K562 (cell line): Measurements from ENCODE around the gene HSPB1. TPM values are rescaled to one million over a fixed set of nuclear protein-coding genes. Genes with fewer than 3 reads are reported as not detected.

Experiments
- CCAR2 ChIP-seq: fragments of 200-400 bp; formaldehyde crosslinking; IDR thresholded peaks from 2 replicates; pipeline ENCODE4 v1.6.1; 2017; ENCODE audit warnings: mild to moderate bottlenecking, low read depth, low read length
- CCNT2 ChIP-seq: IDR thresholded peaks from 2 replicates; pipeline ENCODE4 v1.6.1; 2011; ENCODE audit warnings: borderline replicate concordance, low read depth, mild to moderate bottlenecking, moderate library complexity, mixed read lengths, low read length; ENCODE audit not compliant: insufficient read length; ENCODE audit errors: extremely low read depth
- DACH1 ChIP-seq: fragments of 450-650 bp; IDR thresholded peaks from 2 replicates; pipeline ENCODE4 v1.6.1; 2018; ENCODE audit not compliant: partially characterized antibody
- ETV5 ChIP-seq: sonication (generic); formaldehyde crosslinking; IDR thresholded peaks from 2 replicates; pipeline ENCODE4 v1.4.0; 2020; ENCODE audit warnings: low read depth, mild to moderate bottlenecking, missing genetic modification reagents
- HNRNPH1 ChIP-seq: fragments of 200-400 bp; formaldehyde crosslinking; optimal IDR thresholded peaks from 2 replicates; pipeline ENCODE3; 2017; ENCODE audit warnings: low read depth, mild to moderate bottlenecking, low read length, moderate library complexity
- MAZ ChIP-seq, 2 experiments: fragments of 450-650 bp in 1 of 2; sonication (generic) in 1 of 2; formaldehyde crosslinking; IDR thresholded peaks in 1 of 2; conservative IDR thresholded peaks in 1 of 2; 2 replicates each; pipeline versions ENCODE4 v1.4.0 to v1.5.0; 2020; ENCODE audit warnings: mild to moderate bottlenecking in 1 of 2, missing genetic modification reagents in 1 of 2
- MYBL2 ChIP-seq, 2 experiments: fragments of 450-650 bp in 1 of 2; sonication (generic) in 1 of 2; formaldehyde crosslinking in 1 of 2; IDR thresholded peaks; 2 replicates each; pipeline versions ENCODE4 v1.6.1 to v1.8.1; 2017 to 2022; ENCODE audit warnings: borderline replicate concordance in 1 of 2, inconsistent platforms in 1 of 2, low read depth in 1 of 2, mild to moderate bottlenecking in 1 of 2, missing genetic modification reagents in 1 of 2, moderate library complexity in 1 of 2
- NCOA6 ChIP-seq: fragments of 450-650 bp; IDR thresholded peaks from 2 replicates; pipeline ENCODE4 v1.6.1; 2017; ENCODE audit warnings: mild to moderate bottlenecking
- OTX1 ChIP-seq: fragments of 450-650 bp; formaldehyde crosslinking; IDR thresholded peaks from 2 replicates; pipeline ENCODE4 v1.4.0; 2022; ENCODE audit warnings: mild to moderate bottlenecking
- RBFOX2 ChIP-seq: fragments of 200-400 bp; formaldehyde crosslinking; IDR thresholded peaks from 2 replicates; pipeline ENCODE4 v1.6.1; 2017; ENCODE audit warnings: low read depth, mild to moderate bottlenecking, low read length, moderate library complexity
- SETDB1 ChIP-seq: IDR thresholded peaks from one replicate; pipeline ENCODE4 v1.6.1; 2012; ENCODE audit warnings: low read length, control low read depth, inconsistent platforms
- SIN3A ChIP-seq, 2 experiments: fragments of 150-350 bp in 1 of 2; IDR thresholded peaks; 2 replicates each; pipeline ENCODE4 v1.6.1; 2011 to 2016; ENCODE audit warnings: borderline replicate concordance in 2 of 2, low read depth in 2 of 2, low read length in 2 of 2, mild to moderate bottlenecking in 2 of 2, moderate library complexity in 2 of 2; ENCODE audit not compliant: control insufficient read depth in 1 of 2
- SPI1 ChIP-seq: IDR thresholded peaks from 2 replicates; pipeline ENCODE4 v1.6.1; 2011; ENCODE audit warnings: low read depth, low read length, control low read depth, borderline replicate concordance
- SRF ChIP-seq, 2 experiments: fragments of 250-450, 450-650 bp in 1 of 2; sonication (Bioruptor Pico) in 1 of 2; sonication (generic) in 1 of 2; formaldehyde crosslinking; IDR thresholded peaks; 2 replicates each; pipeline versions ENCODE4 v1.5.0 to v1.5.1; 2020 to 2022; ENCODE audit warnings: mild to moderate bottlenecking in 1 of 2, missing genetic modification reagents in 1 of 2
- STAG1 ChIP-seq: sonication (generic); formaldehyde crosslinking; IDR thresholded peaks from 2 replicates; pipeline ENCODE4 v1.5.0; 2020; ENCODE audit warnings: missing genetic modification reagents, borderline replicate concordance
- ZC3H4 ChIP-seq: sonication (generic); formaldehyde crosslinking; IDR thresholded peaks from 2 replicates; pipeline ENCODE4 v1.9.0; 2021; ENCODE audit warnings: missing genetic modification reagents, borderline replicate concordance
- ZFP1 ChIP-seq: fragments of 450-650 bp; formaldehyde crosslinking; IDR thresholded peaks from 2 replicates; pipeline ENCODE4 v1.4.0; 2020; ENCODE audit warnings: mild to moderate bottlenecking, mixed read lengths
- ZNF24 ChIP-seq: fragments of 450-650 bp; IDR thresholded peaks from 2 replicates; pipeline ENCODE4 v1.6.1; 2016
- ZNF274 ChIP-seq: IDR thresholded peaks from 2 replicates; pipeline ENCODE4 v1.6.1; 2011; ENCODE audit warnings: low read depth, mild to moderate bottlenecking, low read length, moderate library complexity, borderline replicate concordance
- polyA plus RNA-seq, 8 experiments: library from polyadenylated mRNA; depleted of rRNA in 4 of 8; stranded (reverse) in 5 of 8; unstranded in 3 of 8; fragments of >200 nt; fragmentation: Nextera tagmentation in 2 of 8; fragmentation: Illumina TruSeq in 1 of 8; extraction: Ambion mirVana in 2 of 8; extraction: Trizol in 1 of 8; gene quantifications; 2 replicates each; pipeline versions ENCODE4 v1.2.1 to v1.2.3, GENCODE V29; 2011 to 2014; ENCODE audit warnings: inconsistent platforms in 1 of 8, missing spikeins in 1 of 8
- total RNA-seq, 7 experiments: library from RNA; depleted of rRNA in 6 of 7; stranded (reverse); fragments of >200 nt in 6 of 7; fragmentation: Illumina TruSeq in 2 of 7; extraction: Trizol in 2 of 7; gene quantifications; 2 replicates each; pipeline versions ENCODE4 v1.2.1 to v1.2.3, GENCODE V29; 2011 to 2021; ENCODE audit warnings: low replicate concordance in 1 of 7
- TF ChIP-seq, protein P1 (sequence below), 3 experiments: fragments of 200-800 bp in 1 of 3; sonication (Bioruptor generic) in 1 of 3; sonication (generic) in 1 of 3; formaldehyde crosslinking in 1 of 3; IDR thresholded peaks; 2 replicates each; pipeline versions ENCODE4 v1.6.1 to v1.8.0; 2016 to 2022; ENCODE audit warnings: mild to moderate bottlenecking in 2 of 3, missing compliant biosample characterization in 2 of 3, missing genetic modification characterization in 2 of 3, missing genetic modification reagents in 1 of 3
- TF ChIP-seq, protein P2 (sequence below): sonication (generic); formaldehyde crosslinking; IDR thresholded peaks from 2 replicates; pipeline ENCODE4 v1.8.0; 2022; ENCODE audit warnings: mild to moderate bottlenecking, missing genetic modification reagents
- TF ChIP-seq, protein P3 (sequence below): fragments of 450-650 bp; formaldehyde crosslinking; IDR thresholded peaks from 2 replicates; pipeline ENCODE4 v1.4.0; 2020; ENCODE audit warnings: mild to moderate bottlenecking, moderate library complexity
- TF ChIP-seq, protein P4 (sequence below): fragments of 450-650 bp; formaldehyde crosslinking; conservative IDR thresholded peaks from 2 replicates; pipeline ENCODE4 v1.4.0; 2022; ENCODE audit warnings: mild to moderate bottlenecking, missing genetic modification characterization

The HSPB1 gene
- total and polyA plus RNA-seq, 9 of the 15 experiments (the other 6 are each of a cell fraction or from before 2014, with no cell fraction given), result 27.1 to 522 (median 138) TPM

DNA sequence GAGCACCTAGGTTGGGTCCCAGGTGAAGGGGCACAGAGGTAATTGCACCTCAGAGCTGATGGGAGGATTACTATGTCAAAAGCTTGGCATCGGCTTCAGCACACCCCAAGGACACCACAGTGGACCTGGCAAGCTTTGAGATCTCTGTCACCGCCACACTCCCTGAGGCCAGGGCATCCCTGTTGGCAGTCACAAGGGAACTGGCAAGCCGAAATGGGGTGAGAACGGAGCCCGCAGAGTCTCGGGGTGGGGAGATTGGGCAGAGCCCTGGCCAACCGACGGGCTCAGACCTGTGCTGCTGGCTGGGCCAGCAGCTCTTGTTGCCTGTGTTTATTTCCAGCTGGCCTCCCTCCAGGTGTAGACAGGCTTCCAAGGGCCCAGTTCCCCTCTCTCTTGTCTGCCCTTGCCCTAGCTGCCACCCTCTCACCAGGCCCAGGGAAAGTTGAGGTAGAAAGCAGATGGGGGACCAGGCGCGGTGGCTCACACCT lies 2.5 kb downstream of the HSPB1 start (continued):
- TF ChIP-seq MAZ (CRISPR knock-in tag; conservative IDR thresholded peaks at IDR 0.05 in 1 of 2, IDR thresholded peaks at IDR 0.05 in 1 of 2) (peak in 1 of 2 experiments; percentile 31; a peak in 1 of 4 replicates), HNRNPH1 (no peak), ZNF24 (no peak), OTX1 (CRISPR knock-in tag) (no peak), SETDB1 (no peak), ZFP1 (CRISPR knock-in tag) (no peak), CCNT2 (peak; percentile 49), ZNF274 (no peak), ETV5 (CRISPR knock-in tag) (no peak), SIN3A (IDR thresholded peaks at IDR 0.05; ENCODE audit: borderline replicate concordance in 2 of 2, control insufficient read depth in 1 of 2, low read depth in 2 of 2, low read length in 2 of 2) (0 out of 4 replicates have a peak, but pooled peaks of 1 of the 2 experiments have one; percentile 2), RBFOX2 (0 out of 2 replicates have a peak, but pooled peaks have one; percentile 19), CCAR2 (no peak), ZC3H4 (CRISPR knock-in tag) (peak; percentile 55; the same call in 1 of the 2 replicates), MYBL2 (IDR thresholded peaks at IDR 0.05; ENCODE audit: low read depth) (no peak), MYBL2 (CRISPR knock-in tag; IDR thresholded peaks at IDR 0.05; ENCODE audit: borderline replicate concordance) (no peak), STAG1 (no peak), SPI1 (no peak), SRF (CRISPR knock-in tag; IDR thresholded peaks at IDR 0.05) (no peak), DACH1 (no peak), NCOA6 (no peak)
- TF ChIP-seq, protein P1, sequence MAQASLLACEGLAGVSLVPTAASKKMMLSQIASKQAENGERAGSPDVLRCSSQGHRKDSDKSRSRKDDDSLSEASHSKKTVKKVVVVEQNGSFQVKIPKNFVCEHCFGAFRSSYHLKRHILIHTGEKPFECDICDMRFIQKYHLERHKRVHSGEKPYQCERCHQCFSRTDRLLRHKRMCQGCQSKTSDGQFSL (CRISPR knock-in tag; IDR thresholded peaks at IDR 0.05), result no peak
- TF ChIP-seq, protein P1 (tag; IDR thresholded peaks at IDR 0.05), result no peak
- TF ChIP-seq, protein P2, sequence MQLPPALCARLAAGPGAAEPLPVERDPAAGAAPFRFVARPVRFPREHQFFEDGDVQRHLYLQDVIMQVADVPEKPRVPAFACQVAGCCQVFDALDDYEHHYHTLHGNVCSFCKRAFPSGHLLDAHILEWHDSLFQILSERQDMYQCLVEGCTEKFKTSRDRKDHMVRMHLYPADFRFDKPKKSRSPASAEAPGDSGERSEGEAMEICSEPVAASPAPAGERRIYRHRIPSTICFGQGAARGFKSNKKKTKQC, result 0 out of 2 replicates have a peak, but pooled peaks have one; percentile 32
- TF ChIP-seq, protein P3, sequence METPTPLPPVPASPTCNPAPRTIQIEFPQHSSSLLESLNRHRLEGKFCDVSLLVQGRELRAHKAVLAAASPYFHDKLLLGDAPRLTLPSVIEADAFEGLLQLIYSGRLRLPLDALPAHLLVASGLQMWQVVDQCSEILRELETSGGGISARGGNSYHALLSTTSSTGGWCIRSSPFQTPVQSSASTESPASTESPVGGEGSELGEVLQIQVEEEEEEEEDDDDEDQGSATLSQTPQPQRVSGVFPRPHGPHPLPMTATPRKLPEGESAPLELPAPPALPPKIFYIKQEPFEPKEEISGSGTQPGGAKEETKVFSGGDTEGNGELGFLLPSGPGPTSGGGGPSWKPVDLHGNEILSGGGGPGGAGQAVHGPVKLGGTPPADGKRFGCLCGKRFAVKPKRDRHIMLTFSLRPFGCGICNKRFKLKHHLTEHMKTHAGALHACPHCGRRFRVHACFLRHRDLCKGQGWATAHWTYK (CRISPR knock-in tag), result 0 out of 2 replicates have a peak, but pooled peaks have one; percentile 21
- TF ChIP-seq, protein P4, sequence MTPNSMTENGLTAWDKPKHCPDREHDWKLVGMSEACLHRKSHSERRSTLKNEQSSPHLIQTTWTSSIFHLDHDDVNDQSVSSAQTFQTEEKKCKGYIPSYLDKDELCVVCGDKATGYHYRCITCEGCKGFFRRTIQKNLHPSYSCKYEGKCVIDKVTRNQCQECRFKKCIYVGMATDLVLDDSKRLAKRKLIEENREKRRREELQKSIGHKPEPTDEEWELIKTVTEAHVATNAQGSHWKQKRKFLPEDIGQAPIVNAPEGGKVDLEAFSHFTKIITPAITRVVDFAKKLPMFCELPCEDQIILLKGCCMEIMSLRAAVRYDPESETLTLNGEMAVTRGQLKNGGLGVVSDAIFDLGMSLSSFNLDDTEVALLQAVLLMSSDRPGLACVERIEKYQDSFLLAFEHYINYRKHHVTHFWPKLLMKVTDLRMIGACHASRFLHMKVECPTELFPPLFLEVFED, result no peak
